ENCODE measurements around the gene FAM168B.

FAM168B gene

DNA sequence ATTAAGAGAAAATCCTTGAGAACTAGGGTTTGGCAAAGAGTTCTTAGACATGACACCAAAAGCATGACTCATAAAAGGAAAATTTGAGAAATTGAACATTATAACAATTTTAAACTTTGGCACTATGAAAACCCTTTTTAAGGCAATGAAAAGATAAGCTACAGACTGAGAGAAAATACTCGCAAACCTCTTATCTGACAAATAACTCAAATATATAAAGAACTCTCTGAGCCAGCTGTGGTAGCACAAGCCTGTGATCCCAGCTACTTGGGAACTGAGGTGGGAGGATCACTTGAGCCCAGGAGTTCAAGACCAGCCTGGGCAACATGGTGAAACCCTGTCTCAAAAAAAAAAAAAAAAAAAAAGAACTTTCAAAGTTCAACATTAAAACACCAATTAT lies 70.5 kb downstream of the FAM168B start:
- DNase-seq (ENCODE audit: low spot score): no peak

DNA sequence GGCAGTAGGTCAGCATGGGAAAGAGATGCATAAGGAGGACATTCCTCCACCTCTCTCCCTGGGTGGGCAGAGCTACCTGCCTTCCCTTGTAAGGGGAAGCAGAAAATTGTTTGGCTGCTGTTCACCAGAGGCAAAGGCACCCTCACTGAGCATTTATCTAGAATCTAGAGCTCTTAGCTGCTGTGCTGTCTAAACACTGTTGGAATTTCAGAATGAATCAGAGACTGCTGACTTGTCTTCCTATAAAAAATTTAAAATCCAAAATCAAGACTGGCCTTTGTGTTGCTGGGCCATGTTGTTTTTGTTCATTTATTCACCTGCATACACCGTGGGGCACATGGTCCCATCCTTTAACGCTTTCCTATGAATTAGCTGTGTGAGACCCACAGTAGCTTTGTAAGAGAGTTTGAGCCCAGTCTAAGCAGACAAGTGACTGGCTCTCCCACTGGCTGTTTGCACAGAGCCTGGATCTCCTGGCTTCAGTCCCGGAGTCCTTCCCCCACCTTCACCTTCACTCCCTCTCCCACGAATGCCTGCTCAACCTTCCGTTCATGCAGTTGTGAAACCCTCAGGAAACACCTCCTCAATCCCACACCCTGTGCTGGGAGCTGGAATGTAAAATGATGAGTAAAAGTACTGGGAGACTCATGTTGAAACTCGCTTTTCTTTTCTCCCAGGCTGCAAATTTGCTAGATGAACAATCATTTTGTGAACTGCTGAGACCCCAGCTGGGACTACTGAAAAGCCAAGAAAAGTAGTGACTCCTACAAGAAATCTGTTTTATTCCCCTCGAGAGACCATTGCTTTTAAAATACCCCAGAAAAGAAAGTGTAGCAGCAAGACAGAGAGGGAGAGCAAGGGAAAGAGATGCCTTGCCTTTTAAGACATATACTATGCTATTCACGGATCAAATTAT lies 76.2 kb downstream of the FAM168B start:
- no peak for DNase-seq (ENCODE audit: low spot score)

DNA sequence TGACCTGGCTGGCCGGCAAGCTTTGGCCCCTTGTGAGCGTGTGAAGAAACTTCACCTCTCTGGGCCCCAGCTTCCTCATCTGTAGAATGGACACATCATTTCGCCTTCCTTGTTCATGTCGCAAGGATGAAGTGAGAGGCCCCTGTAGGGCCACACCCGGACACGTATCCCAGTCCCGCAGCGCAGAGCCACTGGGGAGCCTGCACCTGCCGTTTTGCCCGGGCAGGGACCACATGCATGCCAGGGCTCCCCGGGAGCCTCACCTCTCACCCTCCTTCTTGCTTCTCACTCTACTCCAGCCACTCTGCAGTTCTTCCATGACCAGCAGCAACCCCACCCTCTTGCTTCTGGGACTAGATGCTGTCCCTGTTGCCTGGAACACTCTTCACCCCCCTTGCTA lies 77.5 kb downstream of the FAM168B start:
- DNase-seq (ENCODE audit: low spot score): no peak

DNA sequence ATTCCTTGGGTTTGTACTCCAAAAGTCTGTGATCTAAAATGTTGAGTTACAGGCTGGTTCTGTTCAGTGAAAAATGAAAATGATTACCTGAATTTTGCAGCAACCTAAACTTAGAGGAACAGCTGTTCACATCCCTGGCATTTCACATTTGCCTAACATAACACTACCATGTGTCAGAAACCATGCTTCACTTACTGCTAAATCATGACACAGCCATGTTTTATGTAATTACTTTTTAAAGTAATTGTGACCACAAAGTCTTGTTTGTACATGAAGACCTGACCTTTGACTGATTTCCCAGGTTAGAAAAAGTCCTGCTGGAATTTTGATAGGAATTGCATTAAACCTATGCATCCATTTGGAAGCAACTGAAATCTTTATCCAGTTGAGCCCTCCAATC lies 79.1 kb downstream of the FAM168B start:
- no peak for DNase-seq (ENCODE audit: low spot score)

DNA sequence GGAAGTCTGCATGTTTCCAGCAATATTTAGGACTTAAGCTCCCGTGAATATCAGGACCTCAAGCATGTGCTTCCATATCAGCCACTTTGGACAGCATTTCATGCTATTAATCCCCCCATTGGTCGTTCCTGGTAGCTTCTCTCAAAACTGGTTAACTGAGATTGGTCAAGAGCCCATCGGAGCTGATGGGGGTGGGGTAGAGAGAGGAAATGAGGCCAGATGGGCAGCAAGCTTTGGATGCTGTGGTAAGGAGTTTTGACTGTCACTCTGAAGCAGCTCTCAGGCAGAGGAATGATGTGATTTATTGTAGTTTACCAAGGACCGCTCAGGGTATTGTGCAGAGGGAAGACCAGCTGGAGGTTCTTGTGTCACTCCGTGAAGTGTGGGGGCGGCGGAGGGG lies 81.8 kb downstream of the FAM168B start:
- DNase-seq (ENCODE audit: low spot score): no peak

DNA sequence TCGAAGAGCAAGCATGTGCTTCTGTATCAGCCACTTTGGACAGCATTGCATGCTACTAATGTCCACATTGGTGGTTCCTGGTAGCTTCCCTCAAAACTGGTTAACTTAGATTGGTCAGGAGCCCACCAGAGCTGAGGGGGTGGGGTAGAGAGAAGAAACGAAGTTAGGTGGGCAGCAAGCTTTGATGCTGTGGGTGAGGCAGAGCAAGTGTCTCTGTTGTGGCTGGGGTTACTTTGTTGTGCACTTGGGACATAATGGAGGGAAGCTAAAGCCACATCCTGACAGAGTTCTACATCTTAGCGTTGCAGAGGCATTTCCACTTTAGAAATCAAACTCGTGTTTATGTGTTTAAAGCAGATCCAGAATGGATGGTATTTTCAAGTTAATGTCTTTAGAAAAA lies 82.7 kb downstream of the FAM168B start:
- no peak for DNase-seq (ENCODE audit: low spot score)

DNA sequence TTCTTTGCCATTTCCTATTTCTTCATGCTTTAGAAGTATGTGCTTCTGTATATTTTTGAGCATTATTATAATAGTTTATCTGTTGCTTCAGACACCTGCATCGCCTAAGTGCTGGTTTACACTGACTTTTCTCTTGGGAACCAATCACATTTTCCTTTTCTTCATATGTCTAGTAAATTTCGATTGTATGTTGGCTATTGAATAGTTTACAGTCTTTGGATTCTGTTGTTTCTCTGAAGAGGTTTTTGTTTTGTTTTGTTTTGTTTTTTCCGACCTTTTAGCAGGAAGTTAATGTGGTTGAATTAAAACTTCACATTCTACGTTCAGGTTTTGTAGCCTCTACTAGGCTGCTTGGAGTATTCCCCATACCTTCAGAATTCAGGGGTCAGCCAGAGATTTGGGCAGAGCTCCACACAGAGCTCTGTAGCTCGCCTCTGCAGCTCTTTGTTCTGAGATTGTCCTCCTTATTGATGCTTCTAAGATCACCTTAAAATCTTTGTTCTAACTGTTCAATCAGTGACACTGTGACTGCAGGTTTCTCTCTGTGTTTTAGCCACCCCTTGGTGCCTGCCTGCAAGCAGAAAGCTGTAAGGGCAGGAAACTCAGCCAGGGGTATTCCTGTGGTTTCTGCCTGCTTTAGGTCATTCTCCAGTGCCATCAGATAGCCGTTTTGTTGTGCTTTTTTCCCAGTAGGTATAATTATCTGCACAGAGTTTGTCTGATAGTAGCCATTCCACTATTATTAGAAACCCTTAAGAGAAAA lies 83.4 kb downstream of the FAM168B start:
- DNase-seq (ENCODE audit: low spot score): no peak

DNA sequence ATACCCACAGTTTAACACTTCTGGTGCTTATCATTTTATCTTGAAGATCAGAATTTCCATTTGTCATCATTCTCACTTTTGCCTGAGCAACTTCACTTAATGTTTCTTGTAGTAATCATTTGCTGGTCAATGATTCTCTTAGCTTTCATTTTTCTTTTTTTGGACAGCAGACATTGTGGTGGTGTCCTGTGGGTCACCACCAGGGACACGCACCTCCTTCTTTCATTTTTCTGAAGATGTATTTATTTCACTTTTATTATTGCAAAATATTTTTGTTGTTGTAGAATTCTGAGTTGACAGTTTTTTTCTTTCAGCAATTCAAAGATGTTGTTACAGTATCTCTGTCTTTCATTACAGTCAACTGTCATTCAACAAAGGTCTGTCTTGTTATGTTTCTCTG lies 84.3 kb downstream of the FAM168B start:
- no peak for DNase-seq (ENCODE audit: low spot score)

DNA sequence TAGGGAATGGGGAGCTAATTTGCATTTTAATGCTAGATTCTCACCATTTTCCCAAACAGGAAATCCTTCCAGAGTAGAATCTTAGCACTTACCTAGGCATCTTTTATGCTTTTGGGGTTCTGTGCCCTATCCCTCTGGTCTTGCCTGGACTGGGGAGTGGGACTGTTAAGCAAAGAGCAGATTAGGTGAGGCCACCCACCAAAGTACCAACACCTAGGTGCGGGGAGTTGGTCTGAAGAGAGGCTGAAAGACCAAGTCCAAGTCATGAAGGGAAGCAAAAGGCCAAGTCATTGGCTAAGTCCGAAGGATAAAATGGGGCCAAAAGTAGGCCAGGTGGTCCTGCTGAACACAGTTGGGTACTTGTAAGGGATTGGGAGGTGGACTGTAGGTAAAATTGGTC lies 86.7 kb downstream of the FAM168B start:
- no peak for DNase-seq (ENCODE audit: low spot score)

DNA sequence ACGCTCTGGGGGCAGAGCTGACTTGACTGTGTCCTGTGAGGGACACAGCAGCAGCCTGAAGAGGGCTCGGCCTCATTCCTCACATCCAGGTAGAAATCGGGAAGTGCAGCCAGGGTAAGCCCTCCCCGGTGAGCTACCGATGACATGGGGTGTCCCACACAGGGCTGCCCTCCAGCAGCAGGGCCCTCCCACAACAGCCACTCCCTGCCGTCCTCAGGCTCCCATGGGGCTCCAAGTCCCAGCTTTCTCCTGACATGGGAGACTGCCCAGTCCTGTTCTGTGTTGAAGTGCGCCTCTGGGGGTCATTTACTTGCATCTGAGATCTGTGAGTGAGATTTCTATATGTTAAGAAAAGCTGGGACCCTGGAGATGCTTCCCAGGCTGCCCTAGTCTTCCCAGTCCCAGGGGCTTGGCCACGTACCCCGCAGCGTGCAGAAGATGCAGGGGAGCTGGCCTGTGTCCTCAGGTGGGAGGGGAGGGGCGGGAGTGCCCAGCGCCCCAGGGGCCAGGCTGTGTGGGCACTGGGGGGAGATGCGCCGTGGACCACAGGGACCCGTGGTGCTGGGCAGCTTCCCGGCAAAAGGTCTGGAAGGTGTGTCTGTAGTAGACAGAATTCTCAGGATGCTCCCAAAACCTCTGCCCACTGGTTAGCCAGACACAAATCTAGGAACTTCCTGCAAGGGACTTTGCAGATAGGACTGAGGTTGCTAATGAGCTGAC lies 87.9 kb downstream of the FAM168B start:
- DNase-seq (ENCODE audit: low spot score): no peak

DNA sequence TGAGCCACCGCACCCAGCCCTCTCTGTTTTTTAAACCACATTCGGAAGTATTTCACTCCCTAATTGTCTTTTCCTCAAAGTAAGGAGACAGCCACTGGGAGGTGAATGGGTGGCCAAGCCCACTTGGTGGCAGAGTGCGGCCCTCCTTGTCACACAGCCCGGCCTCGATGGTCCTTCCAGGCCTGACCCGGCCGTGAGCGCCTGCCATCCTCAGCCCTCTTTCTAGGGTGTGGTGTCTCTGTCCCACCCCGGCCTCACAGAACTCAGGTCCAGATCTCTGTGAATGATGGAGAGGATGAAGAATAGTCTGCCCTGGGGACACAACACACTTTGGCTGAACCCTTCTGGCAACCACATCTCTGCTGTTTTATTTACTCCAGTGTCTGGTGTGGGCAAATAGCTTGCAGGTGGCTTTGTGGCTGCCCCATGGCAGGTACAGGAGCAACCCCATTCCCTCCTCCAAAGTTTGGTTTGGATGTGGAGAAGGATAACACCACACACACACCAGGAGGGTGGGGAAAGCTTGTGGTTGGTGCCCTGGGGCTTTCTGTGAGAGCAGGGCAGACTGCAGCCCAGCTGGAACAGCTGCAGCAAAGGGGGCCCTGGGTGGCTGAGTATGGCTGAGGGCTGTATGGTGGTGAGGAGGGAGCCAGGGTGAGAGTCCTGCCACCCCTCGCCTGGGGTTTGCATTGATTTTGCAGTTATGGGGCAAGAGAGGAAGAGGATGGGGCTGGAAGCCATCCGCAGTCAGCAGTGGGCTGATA lies 88.6 kb downstream of the FAM168B start:
- DNase-seq (ENCODE audit: low spot score): no peak

DNA sequence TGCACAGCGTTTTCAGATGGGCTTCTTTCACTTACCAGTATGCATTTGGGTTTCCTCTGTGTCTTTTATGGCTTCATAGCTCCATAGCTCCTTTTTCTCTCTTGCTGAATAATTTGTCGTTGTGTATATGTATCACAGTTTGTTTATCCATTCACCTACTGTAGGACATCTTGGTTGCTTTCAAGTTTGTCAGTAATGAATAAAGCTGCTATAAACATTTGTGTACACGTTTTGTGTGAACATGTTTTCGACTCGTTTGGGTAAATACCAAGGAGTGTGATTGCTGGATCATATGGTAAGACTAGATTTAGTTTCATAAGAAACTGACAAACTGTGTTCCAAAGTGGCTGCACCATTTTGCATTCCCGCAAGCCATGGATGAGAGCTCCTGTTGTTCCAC lies 94.7 kb downstream of the FAM168B start:
- no peak for DNase-seq (ENCODE audit: low spot score)

All from COLO829 (cell line).